H9 (cell line): Measurements from ENCODE around the gene IFNA5. TPM values are rescaled to one million over a fixed set of nuclear protein-coding genes. Genes with fewer than 3 reads are reported as not detected.
A peak's percentile ranks its signal among the peaks of the same experiment; 100 is the strongest.

Experiments used
- DNase-seq: peaks from one replicate; pipeline ENCODE4 v3.0.0-alpha.2; 2017
- H2AFZ ChIP-seq: one replicate; pipeline ENCODE4 v1.6.1; 2013; ENCODE audit warnings: mild to moderate bottlenecking, low read length, control low read depth, moderate library complexity
- H2AK5ac ChIP-seq: 2 replicates; pipeline ENCODE4 v1.6.1; 2013; ENCODE audit warnings: low read length, control low read depth, mixed read lengths; ENCODE audit not compliant: insufficient read length
- H2BK120ac ChIP-seq: one replicate; pipeline ENCODE4 v1.6.1; 2013; ENCODE audit warnings: low read depth, mild to moderate bottlenecking, low read length, control low read depth, inconsistent platforms; ENCODE audit not compliant: poor library complexity, severe bottlenecking
- H2BK12ac ChIP-seq: 2 replicates; pipeline ENCODE4 v1.6.1; 2013; ENCODE audit warnings: low read length, control low read depth, mixed read lengths, low read depth; ENCODE audit not compliant: insufficient read length
- H2BK15ac ChIP-seq: 2 replicates; pipeline ENCODE4 v1.6.1; 2013; ENCODE audit warnings: low read depth, low read length, control low read depth
- H2BK20ac ChIP-seq: one replicate; pipeline ENCODE4 v1.6.1; 2013; ENCODE audit warnings: low read depth, mild to moderate bottlenecking, low read length, control low read depth, inconsistent platforms; ENCODE audit not compliant: poor library complexity, severe bottlenecking
- H2BK5ac ChIP-seq: 2 replicates; pipeline ENCODE4 v1.6.1; 2013; ENCODE audit warnings: low read length, control low read depth, mixed read lengths; ENCODE audit not compliant: insufficient read length
- H3K14ac ChIP-seq: 2 replicates; pipeline ENCODE4 v1.6.1; 2013; ENCODE audit warnings: low read length, control low read depth; ENCODE audit not compliant: insufficient read depth
- H3K18ac ChIP-seq: 2 replicates; pipeline ENCODE4 v1.6.1; 2013; ENCODE audit warnings: low read depth, mild to moderate bottlenecking, mixed read lengths, low read length, control low read depth; ENCODE audit not compliant: insufficient read length
- H3K23ac ChIP-seq: 2 replicates; pipeline ENCODE4 v1.6.1; 2013; ENCODE audit warnings: low read length, control low read depth, mixed read lengths, low read depth; ENCODE audit not compliant: insufficient read length
- H3K23me2 ChIP-seq: 2 replicates; pipeline ENCODE4 v1.6.1; 2013; ENCODE audit warnings: low read depth, mild to moderate bottlenecking, mixed read lengths, low read length, control low read depth; ENCODE audit not compliant: insufficient read length, poor library complexity, severe bottlenecking
- H3K27ac ChIP-seq: 2 replicates; pipeline ENCODE4 v1.5.1; 2013; ENCODE audit warnings: low read length, control low read depth, mixed read lengths, low read depth; ENCODE audit not compliant: insufficient read length
- H3K27me3 ChIP-seq: 2 replicates; pipeline ENCODE4 v1.6.1; 2013; ENCODE audit warnings: low read length, control low read depth, inconsistent platforms; ENCODE audit not compliant: insufficient read depth
- H3K4ac ChIP-seq: 2 replicates; pipeline ENCODE4 v1.6.1; 2013; ENCODE audit warnings: low read depth, mild to moderate bottlenecking, control low read depth, inconsistent platforms, low read length, moderate library complexity
- H3K4me1 ChIP-seq: 2 replicates; pipeline ENCODE4 v1.6.1; 2013; ENCODE audit warnings: low read length, control low read depth, inconsistent platforms; ENCODE audit not compliant: insufficient read depth
- H3K4me2 ChIP-seq: 2 replicates; pipeline ENCODE4 v1.6.1; 2013; ENCODE audit warnings: low read length, control low read depth, mixed read lengths; ENCODE audit not compliant: insufficient read length, insufficient read depth
- H3K56ac ChIP-seq: 2 replicates; pipeline ENCODE4 v1.6.1; 2013; ENCODE audit warnings: low read depth, mild to moderate bottlenecking, mixed read lengths, low read length, control low read depth; ENCODE audit not compliant: insufficient read length
- H3K79me1 ChIP-seq: 2 replicates; pipeline ENCODE4 v1.6.1; 2013; ENCODE audit warnings: low read depth, mild to moderate bottlenecking, moderate library complexity, low read length, control low read depth, inconsistent platforms; ENCODE audit not compliant: insufficient read depth, poor library complexity, severe bottlenecking
- H3K79me2 ChIP-seq: 2 replicates; pipeline ENCODE4 v1.6.1; 2013; ENCODE audit warnings: low read length, control low read depth, inconsistent platforms; ENCODE audit not compliant: insufficient read depth
- H3K9ac ChIP-seq: 2 replicates; pipeline ENCODE4 v1.6.1; 2013; ENCODE audit warnings: low read length, control low read depth, mixed read lengths; ENCODE audit not compliant: insufficient read length; ENCODE audit errors: extremely low read depth
- H3K9me3 ChIP-seq: one replicate; pipeline ENCODE4 v1.6.1; 2013; ENCODE audit warnings: low read depth, low read length, inconsistent platforms; ENCODE audit not compliant: control insufficient read depth
- H3T11ph ChIP-seq: one replicate; pipeline ENCODE4 v1.6.1; 2013; ENCODE audit warnings: mild to moderate bottlenecking, low read length, control low read depth, inconsistent platforms
- H4K20me1 ChIP-seq: one replicate; pipeline ENCODE4 v1.6.1; 2013; ENCODE audit not compliant: control insufficient read depth, insufficient read length, insufficient read depth
- H4K5ac ChIP-seq: 2 replicates; pipeline ENCODE4 v1.6.1; 2013; ENCODE audit warnings: low read depth, mild to moderate bottlenecking, mixed read lengths, low read length, control low read depth; ENCODE audit not compliant: insufficient read length
- H4K8ac ChIP-seq: replicated peaks from 2 replicates; pipeline ENCODE4 v1.6.1; 2013; ENCODE audit warnings: low read length, control low read depth, mixed read lengths, low read depth; ENCODE audit not compliant: insufficient read length
- H4K91ac ChIP-seq: 2 replicates; pipeline ENCODE4 v1.6.1; 2013; ENCODE audit warnings: low read depth, mild to moderate bottlenecking, moderate library complexity, mixed read lengths, low read length, control low read depth; ENCODE audit not compliant: insufficient read length
- H3K27ac Mint-ChIP-seq, 3 experiments: 2 replicates in 2 of 3; 3 replicates in 1 of 3; pipeline ENCODE4 v1.8.0; 2020 to 2021; ENCODE audit warnings: mixed read lengths in 3 of 3, mild to moderate bottlenecking in 1 of 3, moderate library complexity in 1 of 3
- H3K27me3 Mint-ChIP-seq: 2 replicates; pipeline ENCODE4 v1.8.0; 2021; ENCODE audit warnings: low read depth, mild to moderate bottlenecking, moderate library complexity, mixed read lengths
- H3K36me3 Mint-ChIP-seq, 3 experiments: 2 replicates in 2 of 3; 3 replicates in 1 of 3; pipeline ENCODE4 v1.8.0; 2020 to 2021; ENCODE audit warnings: low read depth in 3 of 3, mixed read lengths in 3 of 3; ENCODE audit not compliant: insufficient read depth in 1 of 3
- H3K4me1 Mint-ChIP-seq, 2 experiments: 2 replicates each; pipeline ENCODE4 v1.8.0; 2020; ENCODE audit warnings: mixed read lengths in 2 of 2
- H3K4me3 Mint-ChIP-seq, 2 experiments: 2 replicates in 1 of 2; 3 replicates in 1 of 2; pipeline ENCODE4 v1.8.0; 2020 to 2021; ENCODE audit warnings: mild to moderate bottlenecking in 2 of 2, mixed read lengths in 2 of 2, moderate library complexity in 1 of 2
- H3K9me3 Mint-ChIP-seq, 2 experiments: 2 replicates in 1 of 2; 3 replicates in 1 of 2; pipeline ENCODE4 v1.8.0; 2020; ENCODE audit warnings: mild to moderate bottlenecking in 2 of 2, mixed read lengths in 2 of 2, moderate library complexity in 1 of 2
- WGBS: extraction: QIAGEN DNeasy Blood & Tissue Kit; methylation state at CpG from one replicate; pipeline ENCODE4 v1.1.7; 2013; ENCODE audit warnings: missing lambda C conversion rate, low lambda C conversion rate, mixed read lengths; ENCODE audit not compliant: insufficient read length; ENCODE audit errors: extremely low coverage; 5-methylcytosine and 5-hydroxymethylcytosine counted together
- total RNA-seq: library from RNA; stranded (reverse); gene quantifications from 2 replicates; pipeline ENCODE4 v1.2.1, GENCODE V29; 2021
- TF ChIP-seq, protein P1 (sequence below): fragments of 200-600 bp; sonication (generic); conservative IDR thresholded peaks from 3 replicates; pipeline ENCODE4 v1.8.0; 2021; ENCODE audit warnings: antibody characterized with exemption, mild to moderate bottlenecking

The IFNA5 gene
- total RNA-seq, 1 experiment from 2014 or later: not detected

- Mint-ChIP-seq H3K4me3 (no peak within 1 kb of the TSS), H3K27me3 (peaks cover 10% of the 10 kb centered on the region), H3K9me3 (peaks cover 7 to 8% of the 10 kb centered on the region in 2 experiments; a peak in 4 of 5 replicates), H3K27ac (no peak within 1 kb of the TSS), H3K36me3 (peaks cover 0 to 3% (median 0%) of the 10 kb centered on the region in 3 experiments; a peak in 2 of 7 replicates), H3K4me1 (no peaks in the 10 kb centered on the region)
- H3K14ac ChIP-seq: 0 out of 2 replicates have a peak within 1 kb of the TSS, but pooled peaks have one; percentile 29
- no peak within 1 kb of the TSS for H3K4me2 ChIP-seq
- no peak within 1 kb of the TSS for H3K56ac ChIP-seq
- H2AK5ac ChIP-seq: no peak within 1 kb of the TSS
- no peak within 1 kb of the TSS for H4K8ac ChIP-seq
- no peaks in the 10 kb centered on the region for H3K4me1 ChIP-seq
- H2BK5ac ChIP-seq: no peak within 1 kb of the TSS
- WGBS: no CpG with 5 or more reads among the region's 1 CpG
- H2BK20ac ChIP-seq: no peak within 1 kb of the TSS
- no peak within 1 kb of the TSS for H2BK120ac ChIP-seq
- no peaks in the 10 kb centered on the region for H4K20me1 ChIP-seq
- H3T11ph ChIP-seq: no peak within 1 kb of the TSS
- TF ChIP-seq, protein P1, sequence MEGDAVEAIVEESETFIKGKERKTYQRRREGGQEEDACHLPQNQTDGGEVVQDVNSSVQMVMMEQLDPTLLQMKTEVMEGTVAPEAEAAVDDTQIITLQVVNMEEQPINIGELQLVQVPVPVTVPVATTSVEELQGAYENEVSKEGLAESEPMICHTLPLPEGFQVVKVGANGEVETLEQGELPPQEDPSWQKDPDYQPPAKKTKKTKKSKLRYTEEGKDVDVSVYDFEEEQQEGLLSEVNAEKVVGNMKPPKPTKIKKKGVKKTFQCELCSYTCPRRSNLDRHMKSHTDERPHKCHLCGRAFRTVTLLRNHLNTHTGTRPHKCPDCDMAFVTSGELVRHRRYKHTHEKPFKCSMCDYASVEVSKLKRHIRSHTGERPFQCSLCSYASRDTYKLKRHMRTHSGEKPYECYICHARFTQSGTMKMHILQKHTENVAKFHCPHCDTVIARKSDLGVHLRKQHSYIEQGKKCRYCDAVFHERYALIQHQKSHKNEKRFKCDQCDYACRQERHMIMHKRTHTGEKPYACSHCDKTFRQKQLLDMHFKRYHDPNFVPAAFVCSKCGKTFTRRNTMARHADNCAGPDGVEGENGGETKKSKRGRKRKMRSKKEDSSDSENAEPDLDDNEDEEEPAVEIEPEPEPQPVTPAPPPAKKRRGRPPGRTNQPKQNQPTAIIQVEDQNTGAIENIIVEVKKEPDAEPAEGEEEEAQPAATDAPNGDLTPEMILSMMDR: no peak
- H3K9me3 ChIP-seq: no peaks in the 10 kb centered on the region
- no peaks in the 10 kb centered on the region for H3K23me2 ChIP-seq
- H3K23ac ChIP-seq: no peak within 1 kb of the TSS
- no peak within 1 kb of the TSS for H2BK12ac ChIP-seq
- no peaks in the 10 kb centered on the region for H3K79me2 ChIP-seq
- H3K4ac ChIP-seq: no peak within 1 kb of the TSS
- H2BK15ac ChIP-seq: no peak within 1 kb of the TSS
- no peak within 1 kb of the TSS for H4K91ac ChIP-seq
- no peak within 1 kb of the TSS for H4K5ac ChIP-seq
- no peak within 1 kb of the TSS for H3K27ac ChIP-seq
- H3K27me3 ChIP-seq: no peaks in the 10 kb centered on the region
- H3K18ac ChIP-seq: no peak within 1 kb of the TSS
- no peak within 1 kb of the TSS for H2AFZ ChIP-seq
- H3K9ac ChIP-seq: no peak within 1 kb of the TSS
- no peaks in the 10 kb centered on the region for H3K79me1 ChIP-seq
- DNase-seq: no peak
Measured at GRCh38 chr9:21350787-21351186, 45.7 kb upstream of the IFNA5 start, which contains the start of gene IFNA6. Gene IFNA6 (minus strand): TSS chr9:21350887. CDS start chr9:21350887, 0 bp downstream.
